GM18867 (cell line): ENCODE data around the gene SCARF1.
"Not testable (repeated sequence)": the region's sequence is repeated elsewhere in the genome, so short reads cannot be mapped to it uniquely, and the experiment has no call there.

Experiments used
- ATAC-seq: cut with Tn5 transposase; IDR thresholded peaks from one replicate; pipeline ENCODE4 v1.9.1; 2021; ENCODE audit warnings: mild to moderate bottlenecking, moderate library complexity; ENCODE audit not compliant: unreplicated experiment

The SCARF1 gene

DNA sequence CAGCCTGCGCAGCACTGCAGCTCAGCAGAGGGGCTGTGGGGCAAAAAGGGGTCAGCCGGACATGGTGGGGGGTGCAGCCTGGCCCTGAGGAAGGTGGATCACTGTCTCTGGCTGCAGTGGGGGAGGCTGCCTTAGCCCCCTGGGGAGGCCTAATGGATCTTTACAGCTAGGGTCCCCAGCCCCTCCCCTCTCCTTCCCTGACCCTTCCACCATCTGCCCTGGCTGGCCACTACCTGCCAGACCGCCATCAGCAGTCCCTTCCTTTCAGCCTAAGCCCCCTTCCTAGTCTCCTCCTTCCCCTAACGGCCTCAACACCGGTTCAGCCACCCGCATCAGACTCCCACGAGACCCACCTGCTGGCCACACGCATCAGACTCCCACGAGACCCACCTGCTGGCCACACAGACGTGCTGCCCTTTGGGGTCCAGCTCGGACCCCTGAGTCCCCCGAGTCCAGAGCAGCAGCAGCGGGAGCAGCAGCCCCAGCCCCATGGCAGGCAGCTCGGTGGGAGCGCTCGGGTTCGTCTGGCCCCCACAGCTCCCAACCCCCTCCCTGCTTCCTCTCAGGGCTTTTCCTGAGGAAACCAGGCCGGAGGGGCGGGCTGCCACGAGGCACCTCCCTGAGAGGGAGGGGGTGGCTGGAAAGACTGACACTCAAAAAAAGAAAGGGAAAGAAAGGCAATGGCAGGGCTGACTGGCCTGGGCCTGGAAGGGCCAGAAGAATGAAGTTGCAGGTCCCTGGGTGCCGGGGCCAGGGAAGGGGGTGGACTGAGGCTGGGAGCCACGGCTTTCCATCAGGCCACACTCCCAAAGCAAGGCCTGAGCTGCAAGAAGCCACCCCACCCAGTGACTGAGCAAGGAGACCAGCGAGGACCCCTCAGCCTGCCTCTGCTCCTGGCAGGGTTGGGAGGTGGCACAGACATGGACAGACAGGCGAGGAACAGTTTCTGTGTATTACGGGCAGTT, at the start of gene SCARF1:
Gene SCARF1, minus strand, starts transcription at position 526 of the 965 bp plus-strand sequence. Its CDS starts 35 bp downstream, at position 491.
- ATAC-seq, result no peak

DNA sequence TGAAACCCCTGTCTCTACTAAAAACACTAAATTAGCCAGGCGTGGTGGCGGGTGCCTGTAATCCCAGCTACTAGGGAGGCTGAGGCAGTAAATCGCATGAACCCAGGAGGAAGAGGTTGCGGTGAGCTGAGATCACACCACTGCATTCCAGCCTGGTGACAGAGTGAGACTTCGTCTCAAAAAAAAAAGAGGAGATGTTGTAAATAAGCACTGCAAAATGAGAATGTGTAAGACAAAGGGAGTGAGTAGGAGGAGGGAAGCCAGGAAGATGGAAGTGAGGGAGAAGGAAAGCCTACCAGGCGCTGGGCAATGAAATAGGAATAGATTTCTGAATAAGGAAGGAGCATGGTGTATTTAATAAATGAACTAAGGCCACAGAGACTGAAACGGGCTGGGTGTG, 47.8 kb upstream of the SCARF1 start:
- ATAC-seq, result no peak

DNA sequence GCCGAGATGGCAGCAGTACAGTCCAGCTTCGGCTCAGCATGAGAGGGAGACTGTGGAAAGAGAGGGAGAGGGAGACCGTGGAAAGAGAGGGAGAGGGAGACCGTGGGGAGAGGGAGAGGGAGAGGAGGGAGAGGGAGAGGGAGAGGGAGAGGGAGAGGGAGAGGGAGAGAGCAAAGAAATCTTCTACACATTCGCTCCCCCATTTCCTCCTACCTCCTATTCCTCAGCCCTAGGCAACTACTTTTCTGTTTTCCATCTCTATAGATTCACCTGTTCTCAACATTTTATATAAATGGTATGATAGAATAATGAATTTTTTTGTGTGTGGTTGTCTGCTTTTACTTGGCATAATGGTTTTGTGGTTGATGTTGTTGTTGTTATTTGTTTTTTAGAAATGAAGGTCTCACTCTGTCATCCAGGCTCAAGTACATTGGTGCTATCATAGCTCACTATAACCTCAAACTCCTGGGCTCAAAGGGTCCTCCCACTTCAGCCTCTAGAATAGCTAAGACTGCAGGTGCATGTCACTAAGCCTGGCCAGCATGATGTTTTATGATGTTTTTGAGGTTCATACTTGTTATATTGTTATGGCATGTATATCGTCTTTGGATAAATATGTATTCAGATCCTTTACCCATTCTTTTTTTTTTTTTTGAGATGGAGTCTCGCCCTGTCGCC, 45.2 kb upstream of the SCARF1 start:
- ATAC-seq, result no peak

- ATAC-seq, result not testable (repeated sequence)
Observed at GRCh38 chr17:1688405-1688804, 42.9 kb upstream of the SCARF1 start.

- ATAC-seq, result no peak
Observed at GRCh38 chr17:1686086-1686485, 40.6 kb upstream of the SCARF1 start.

DNA sequence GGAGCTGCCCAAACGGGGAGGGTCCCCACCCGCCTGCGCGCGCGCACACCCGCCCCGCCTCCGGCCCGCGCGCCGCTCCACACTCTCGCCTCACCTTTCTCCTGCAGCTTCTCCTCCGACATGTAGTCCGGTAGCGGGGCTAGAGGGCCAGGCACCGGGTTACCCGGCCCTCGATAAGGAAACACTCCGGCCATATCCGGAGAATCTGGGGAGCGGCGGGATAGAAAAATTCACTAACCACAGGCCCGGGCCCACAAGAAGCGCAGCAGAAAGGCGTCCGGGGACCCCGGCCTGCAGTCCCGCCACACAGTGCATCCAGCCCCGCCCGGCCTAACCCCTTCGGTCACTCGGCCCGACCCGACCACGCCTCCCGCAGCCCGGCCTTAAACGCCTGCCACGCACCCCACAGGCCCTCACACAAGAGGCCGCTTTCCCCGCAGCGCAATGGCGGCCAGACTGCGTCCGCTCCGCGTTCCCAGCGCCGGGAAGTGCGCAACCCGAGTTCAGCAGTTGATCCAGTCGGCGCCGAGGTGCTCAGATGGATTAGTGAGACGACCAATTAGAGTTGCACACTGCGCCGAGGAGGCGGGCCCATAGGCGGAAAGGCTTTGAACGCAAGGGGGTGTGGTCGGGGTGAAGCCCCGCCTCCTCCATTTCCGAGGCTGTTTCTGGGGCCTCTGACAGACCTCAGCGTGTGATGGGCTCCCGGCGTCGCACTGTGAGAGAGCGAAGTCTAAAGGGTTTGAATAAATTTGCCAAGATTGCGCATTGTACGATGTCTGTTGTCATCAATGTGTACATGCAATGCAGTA, 39.1 kb upstream of the SCARF1 start, which contains the start of gene PRPF8:
Gene PRPF8, minus strand, starts transcription at position 490 of the 812 bp plus-strand sequence. Its CDS starts 296 bp downstream, at position 194.
- ATAC-seq, result peak; percentile 97

- ATAC-seq, result no peak
Observed at GRCh38 chr17:1683459-1683858, 37.9 kb upstream of the SCARF1 start.

DNA sequence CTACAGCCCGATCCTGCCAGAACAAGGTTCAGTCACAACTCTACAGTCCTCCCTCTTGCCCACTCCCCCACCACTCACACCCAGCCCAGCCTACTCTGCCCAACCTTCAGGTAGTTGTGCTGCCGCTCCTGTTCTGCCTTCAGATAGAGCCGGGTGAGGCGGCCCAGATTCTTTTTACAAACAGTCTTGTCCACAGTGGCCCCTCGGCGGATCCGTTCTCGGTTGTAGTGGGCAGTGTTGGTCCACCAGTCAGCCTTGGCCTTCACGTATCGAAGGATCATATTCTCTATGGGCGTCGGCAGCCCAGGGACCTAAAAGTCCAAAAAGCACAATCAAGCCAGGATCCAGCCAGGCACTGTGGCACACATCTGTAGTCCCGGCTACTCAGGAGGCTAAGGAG, 30.9 kb upstream of the SCARF1 start:
- no peak for ATAC-seq

DNA sequence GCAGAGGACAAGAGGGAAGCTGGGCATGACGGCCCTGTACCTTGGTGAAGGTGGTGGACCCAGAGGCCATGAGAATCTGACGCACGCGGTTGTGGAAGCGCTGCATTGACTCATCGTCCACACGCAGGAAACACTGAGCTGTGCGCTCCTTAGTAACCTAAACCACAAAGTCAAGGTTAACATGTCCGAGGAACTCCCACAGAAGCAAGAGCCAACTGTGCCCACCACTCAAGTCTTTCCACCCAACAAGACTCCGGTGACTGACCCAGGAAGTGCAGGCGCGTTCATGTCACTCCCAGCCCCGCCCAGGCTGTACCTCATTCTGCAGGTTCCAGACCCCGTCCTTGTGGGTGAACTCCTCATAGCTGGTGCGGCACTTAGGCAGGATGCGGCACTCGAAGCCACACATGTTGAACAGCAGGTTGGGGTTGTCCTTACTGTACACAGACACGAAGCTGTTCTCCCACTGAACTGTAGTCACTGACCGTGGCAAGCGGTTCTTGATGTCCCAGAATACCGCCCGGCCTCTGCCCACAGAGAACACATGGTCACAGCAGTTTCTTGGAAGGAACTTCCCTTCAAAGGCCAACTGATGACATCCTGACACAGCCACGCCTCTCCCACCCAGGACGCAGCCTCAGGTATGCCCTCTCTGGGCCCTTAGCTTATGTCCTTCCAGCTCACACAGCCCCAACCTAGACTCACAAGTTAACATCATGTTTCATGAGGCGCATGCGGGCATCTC, 27.7 kb upstream of the SCARF1 start:
- ATAC-seq, result no peak

DNA sequence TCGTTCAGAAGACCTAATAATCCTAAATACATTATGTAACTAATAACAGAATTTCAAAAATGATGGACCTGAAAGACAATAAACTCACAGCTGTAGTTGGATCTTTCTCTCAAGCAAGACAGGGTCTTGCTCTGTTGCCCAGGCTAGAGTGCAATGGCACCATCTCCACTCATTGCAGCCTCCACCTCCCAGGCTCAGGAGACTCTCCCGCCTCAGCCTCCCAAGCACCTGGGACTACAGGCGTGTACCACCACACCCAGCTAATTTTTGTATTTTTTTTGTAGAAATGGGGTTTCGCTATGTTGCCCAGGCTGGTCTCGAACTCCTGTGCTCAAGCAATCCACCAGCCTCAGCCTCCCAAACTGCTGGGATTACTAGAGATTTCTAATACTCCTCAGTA, 18.4 kb upstream of the SCARF1 start:
- ATAC-seq, result not testable (repeated sequence)

DNA sequence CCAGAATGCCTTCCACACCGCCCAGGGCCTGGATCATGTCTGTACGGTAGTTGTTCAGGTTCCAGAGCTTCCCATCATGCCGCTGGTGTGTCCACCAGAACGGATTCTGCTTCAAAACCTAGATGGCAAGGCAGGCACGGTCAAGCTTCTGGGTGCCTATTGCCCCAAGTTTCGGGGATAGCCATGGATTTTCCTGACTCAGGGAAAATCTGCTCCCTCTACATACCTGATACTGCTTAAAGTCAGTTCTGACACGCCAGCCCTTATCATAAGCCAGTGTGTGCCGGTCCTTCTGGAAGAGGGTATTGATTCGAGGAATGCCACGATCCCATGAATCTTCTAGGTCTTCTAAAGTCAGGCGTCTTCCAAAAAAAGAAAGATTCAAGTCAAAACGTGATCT, 15.5 kb upstream of the SCARF1 start:
- ATAC-seq, result no peak

GRCh38 chr17:1658100-1658499, 12.6 kb upstream of the SCARF1 start:
- ATAC-seq, result no peak

- ATAC-seq, result no peak
Observed at GRCh38 chr17:1653735-1654134, 8.2 kb upstream of the SCARF1 start.

DNA sequence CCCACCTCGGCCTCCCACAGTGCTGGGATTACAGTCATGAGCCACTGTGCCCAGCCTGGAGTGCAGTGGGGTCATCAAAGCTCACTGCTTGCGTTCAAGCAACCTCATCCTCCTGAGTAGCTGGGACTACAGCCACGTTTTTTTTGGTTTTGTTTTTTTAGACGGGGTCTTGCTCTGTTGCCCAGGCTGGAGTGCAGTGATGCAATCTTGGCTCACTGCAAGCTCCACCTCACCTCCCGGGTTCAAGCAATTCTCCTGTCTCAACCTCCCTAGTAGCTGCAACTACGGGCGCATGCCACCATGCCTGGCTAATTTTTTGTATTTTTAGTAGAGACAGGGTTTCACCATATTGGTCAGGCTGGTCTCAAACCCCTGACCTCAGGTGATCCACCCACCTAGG, 7.3 kb upstream of the SCARF1 start:
- ATAC-seq, result not testable (repeated sequence)

DNA sequence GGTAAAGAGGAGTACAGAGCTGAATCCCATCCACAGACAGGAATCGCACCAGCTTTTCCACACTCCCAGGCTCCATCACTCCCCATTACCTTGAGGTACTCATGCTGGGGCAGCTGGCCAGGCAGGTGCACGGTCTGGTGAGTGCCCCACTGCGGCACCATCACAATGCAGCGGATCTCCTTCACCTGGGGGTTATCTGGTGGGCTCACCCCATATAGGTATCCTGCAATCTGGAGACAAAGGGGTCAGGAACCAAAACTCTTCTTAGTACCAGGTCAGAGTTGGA, 6.0 kb upstream of the SCARF1 start:
- ATAC-seq, result no peak

- ATAC-seq, result no peak
Observed at GRCh38 chr17:1650731-1651558, 5.4 kb upstream of the SCARF1 start.

DNA sequence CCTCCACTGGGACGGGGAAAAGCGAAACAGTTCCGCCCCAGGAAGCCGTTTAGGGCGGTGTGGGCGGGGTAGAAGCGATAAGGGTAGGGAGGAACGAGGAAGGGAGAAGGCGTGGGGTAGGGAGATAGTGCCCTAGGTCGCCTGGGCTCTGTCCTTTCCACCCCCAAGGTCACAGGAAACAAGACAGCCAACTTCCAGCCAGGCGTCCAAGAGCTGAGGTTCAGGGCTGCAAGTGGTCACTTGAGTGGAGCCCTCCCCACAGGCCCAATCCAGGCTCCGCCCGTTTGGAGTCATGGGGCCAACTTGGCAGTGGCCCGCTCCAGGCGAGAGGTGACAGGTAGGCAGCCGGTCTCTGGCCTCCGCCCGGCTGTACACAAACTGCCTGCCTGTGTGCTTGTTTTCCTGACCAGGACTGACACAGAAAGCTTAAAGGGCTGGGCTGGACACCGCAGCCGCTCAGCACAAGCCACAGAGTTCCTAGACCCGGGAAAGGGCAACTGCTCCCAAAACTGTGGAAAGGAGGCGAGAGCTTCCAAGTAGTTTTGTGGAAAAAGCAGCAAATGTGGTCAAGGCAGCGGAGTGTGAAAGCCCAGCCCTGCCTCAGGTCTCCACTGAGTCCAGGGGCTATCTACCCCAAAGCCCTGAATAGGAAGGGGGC, 4.4 kb upstream of the SCARF1 start, which contains the start of gene RILP:
Gene RILP, minus strand, starts transcription at position 23 of the 658 bp plus-strand sequence. CDS start 62 bp downstream, outside the sequence.
- no peak for ATAC-seq

- ATAC-seq, result peak; percentile 61
Observed at GRCh38 chr17:1648963-1649843, 3.7 kb upstream of the SCARF1 start.
